Inflammatory macrophage treated with lipopolysaccharide for 4 hours (primary cell): ENCODE data around the gene CARMIL1.
"Not testable (repeated sequence)": the region's sequence is repeated elsewhere in the genome, so short reads cannot be mapped to it uniquely, and the experiment has no call there.

Experiments
- DNase-seq: peaks from one replicate; pipeline ENCODE4 v3.0.0-alpha.2; 2020

The CARMIL1 gene

GRCh38 chr6:25537349-25538018 lies 258.3 kb downstream of the CARMIL1 start:
- DNase-seq: peak; percentile 1

GRCh38 chr6:25541228-25541627 lies 262.1 kb downstream of the CARMIL1 start:
- no peak for DNase-seq

GRCh38 chr6:25542984-25543910 lies 264.1 kb downstream of the CARMIL1 start:
- no peak for DNase-seq

- no peak for DNase-seq
Measured at GRCh38 chr6:25544833-25545232, 265.7 kb downstream of the CARMIL1 start.

GRCh38 chr6:25547797-25548196 lies 268.6 kb downstream of the CARMIL1 start:
- DNase-seq: no peak

GRCh38 chr6:25548451-25548850 lies 269.3 kb downstream of the CARMIL1 start:
- no peak for DNase-seq

- DNase-seq: no peak
Measured at GRCh38 chr6:25550631-25551030, 271.5 kb downstream of the CARMIL1 start.

- no peak for DNase-seq
Measured at GRCh38 chr6:25553502-25553901, 274.3 kb downstream of the CARMIL1 start.

GRCh38 chr6:25555188-25555587 lies 276.0 kb downstream of the CARMIL1 start:
- DNase-seq: no peak

- DNase-seq: peak; percentile 76
Measured at GRCh38 chr6:25556516-25556915, 277.3 kb downstream of the CARMIL1 start.

GRCh38 chr6:25558155-25558817 lies 279.1 kb downstream of the CARMIL1 start:
- no peak for DNase-seq

- DNase-seq: no peak
Measured at GRCh38 chr6:25560865-25561264, 281.7 kb downstream of the CARMIL1 start.

GRCh38 chr6:25564943-25565342 lies 285.8 kb downstream of the CARMIL1 start:
- DNase-seq: peak; percentile 18

- DNase-seq: no peak
Measured at GRCh38 chr6:25570578-25570977, 291.4 kb downstream of the CARMIL1 start.

- DNase-seq: no peak
Measured at GRCh38 chr6:25576919-25577318, 297.7 kb downstream of the CARMIL1 start.

GRCh38 chr6:25578538-25578937 lies 299.4 kb downstream of the CARMIL1 start:
- no peak for DNase-seq

GRCh38 chr6:25579391-25579883 lies 300.3 kb downstream of the CARMIL1 start:
- no peak for DNase-seq

- no peak for DNase-seq
Measured at GRCh38 chr6:25579902-25580495, 300.8 kb downstream of the CARMIL1 start.

GRCh38 chr6:25582101-25582500 lies 302.9 kb downstream of the CARMIL1 start:
- DNase-seq: no peak

- DNase-seq: peak; percentile 5
Measured at GRCh38 chr6:25583099-25583498, 303.9 kb downstream of the CARMIL1 start.

GRCh38 chr6:25583906-25584305 lies 304.7 kb downstream of the CARMIL1 start:
- no peak for DNase-seq

GRCh38 chr6:25585225-25585624 lies 306.1 kb downstream of the CARMIL1 start:
- no peak for DNase-seq

GRCh38 chr6:25586119-25586518 lies 306.9 kb downstream of the CARMIL1 start:
- not testable (repeated sequence) for DNase-seq
